ENCODE measurements around the gene FRMD1. TPM values are rescaled to one million over a fixed set of nuclear protein-coding genes. Genes with fewer than 3 reads are reported as not detected.

The FRMD1 gene
- total RNA-seq, 1 experiment from 2014 or later, result not detected

GRCh38 chr6:168126566-168127383 is 47.8 kb upstream of the FRMD1 start:
- no peaks in the 10 kb centered on the region for H3K4me1 ChIP-seq (replicated peaks; ENCODE audit: insufficient read depth)
- H3K36me3 ChIP-seq (ENCODE audit: low read depth), result no peaks in the 10 kb centered on the region
- peaks cover 100% of the 10 kb centered on the region for H3K27me3 ChIP-seq (ENCODE audit: insufficient read depth, low read depth)
- H2AFZ ChIP-seq, result no peak overlapping the region
- no peak for DNase-seq
- no peaks in the 10 kb centered on the region for H3K9me2 ChIP-seq (ENCODE audit: insufficient read depth)
- H4K20me1 ChIP-seq (ENCODE audit: insufficient read depth), result no peaks in the 10 kb centered on the region
- POLR2A ChIA-PET (ENCODE audit: unreplicated experiment), result no interaction called here
- CTCF ChIA-PET, result no interaction called here
- BruUV-seq (replicated peaks), result no TSS peak
- H3K79me2 ChIP-seq (ENCODE audit: low read depth), result no peaks in the 10 kb centered on the region
- H3K4me3 ChIP-seq, result no peak overlapping the region
- intact Hi-C loops (cut with micrococcal nuclease; ENCODE audit: unreplicated experiment), result no loop called here
- no peaks in the 10 kb centered on the region for H3K9me3 ChIP-seq (ENCODE audit: insufficient read depth, low read depth)
- H3K27ac ChIP-seq, result no peak overlapping the region
- H3F3A ChIP-seq (ENCODE audit: insufficient read depth, low read depth), result no peaks in the 10 kb centered on the region
- no peak for TF ChIP-seq CTCF (conservative IDR thresholded peaks at IDR 0.05)
- TF ChIP-seq EZH2 (IDR thresholded peaks at IDR 0.05; ENCODE audit: low read depth), result no peak
- no peak overlapping the region for H3K4me2 ChIP-seq

GRCh38 chr6:168125429-168126001 is 46.5 kb upstream of the FRMD1 start:
- intact Hi-C loops (cut with micrococcal nuclease; ENCODE audit: unreplicated experiment), result no loop called here
- Histone ChIP-seq H3F3A (ENCODE audit: insufficient read depth, low read depth) (no peaks in the 10 kb centered on the region), H3K4me3 (no peak overlapping the region), H3K9me3 (ENCODE audit: insufficient read depth, low read depth) (no peaks in the 10 kb centered on the region), H3K4me2 (no peak overlapping the region), H3K36me3 (ENCODE audit: low read depth) (no peaks in the 10 kb centered on the region), H3K4me1 (replicated peaks; ENCODE audit: insufficient read depth) (no peaks in the 10 kb centered on the region), H3K27ac (no peak overlapping the region), H3K27me3 (ENCODE audit: insufficient read depth, low read depth) (peaks cover 100% of the 10 kb centered on the region), H4K20me1 (ENCODE audit: insufficient read depth) (no peaks in the 10 kb centered on the region), H3K79me2 (ENCODE audit: low read depth) (no peaks in the 10 kb centered on the region), H2AFZ (no peak overlapping the region), H3K9me2 (ENCODE audit: insufficient read depth) (no peaks in the 10 kb centered on the region)
- BruUV-seq (replicated peaks), result no TSS peak
- DNase-seq, result no peak
- ChIA-PET CTCF (no interaction called here), POLR2A (ENCODE audit: unreplicated experiment) (no interaction called here)
- no peak for TF ChIP-seq EZH2 (IDR thresholded peaks at IDR 0.05; ENCODE audit: low read depth)
- TF ChIP-seq CTCF (conservative IDR thresholded peaks at IDR 0.05), result no peak

GRCh38 chr6:168124921-168125320 is 45.9 kb upstream of the FRMD1 start:
- CTCF ChIA-PET, result no interaction called here
- no peaks in the 10 kb centered on the region for H3F3A ChIP-seq (ENCODE audit: insufficient read depth, low read depth)
- no peak overlapping the region for H2AFZ ChIP-seq
- H3K4me2 ChIP-seq, result no peak overlapping the region
- H3K27me3 ChIP-seq (ENCODE audit: insufficient read depth, low read depth), result peaks cover 96% of the 10 kb centered on the region
- no TSS peak for BruUV-seq (replicated peaks)
- no peaks in the 10 kb centered on the region for H3K9me2 ChIP-seq (ENCODE audit: insufficient read depth)
- no peaks in the 10 kb centered on the region for H3K9me3 ChIP-seq (ENCODE audit: insufficient read depth, low read depth)
- no peaks in the 10 kb centered on the region for H3K79me2 ChIP-seq (ENCODE audit: low read depth)
- H3K4me3 ChIP-seq, result no peak overlapping the region
- no peaks in the 10 kb centered on the region for H4K20me1 ChIP-seq (ENCODE audit: insufficient read depth)
- no peaks in the 10 kb centered on the region for H3K36me3 ChIP-seq (ENCODE audit: low read depth)
- H3K27ac ChIP-seq, result no peak overlapping the region
- POLR2A ChIA-PET (ENCODE audit: unreplicated experiment), result no interaction called here
- DNase-seq, result no peak
- intact Hi-C loops (cut with micrococcal nuclease; ENCODE audit: unreplicated experiment), result no loop called here
- TF ChIP-seq CTCF (conservative IDR thresholded peaks at IDR 0.05), result no peak
- no peak for TF ChIP-seq EZH2 (IDR thresholded peaks at IDR 0.05; ENCODE audit: low read depth)
- no peaks in the 10 kb centered on the region for H3K4me1 ChIP-seq (replicated peaks; ENCODE audit: insufficient read depth)

Measured in PC-9 (cell line).